Measurements from ENCODE around the gene ENPP1. TPM values are rescaled to one million over a fixed set of nuclear protein-coding genes. Genes with fewer than 3 reads are reported as not detected.

ENPP1 gene
- total RNA-seq: 32.1 TPM
- long read RNA-seq, partial matches to known transcripts: 3 of 8 reads
- long read RNA-seq, other reads (novel, unspliced or antisense): 5 of 8 reads

- peak; percentile 92 for DNase-seq (ENCODE audit: low spot score)
These were observed at the start of gene ENPP1 for GRCh38 chr6:131807644-131808459. Gene ENPP1, plus strand, starts transcription at chr6:131808020. Its CDS starts 16 bp downstream, at chr6:131808036.

GRCh38 chr6:131758920-131759319 is 48.9 kb upstream of the ENPP1 start:
- DNase-seq (ENCODE audit: low spot score): no peak

GRCh38 chr6:131761060-131761761 is 46.6 kb upstream of the ENPP1 start:
- DNase-seq (ENCODE audit: low spot score): no peak

- no peak for DNase-seq (ENCODE audit: low spot score)
These were observed 46.1 kb upstream of the ENPP1 start for GRCh38 chr6:131761762-131762067.

- DNase-seq (ENCODE audit: low spot score): no peak
These were observed 44.8 kb upstream of the ENPP1 start for GRCh38 chr6:131762984-131763383.

- DNase-seq (ENCODE audit: low spot score): no peak
These were observed 44.1 kb upstream of the ENPP1 start for GRCh38 chr6:131763749-131764148.

- no peak for DNase-seq (ENCODE audit: low spot score)
These were observed 43.5 kb upstream of the ENPP1 start for GRCh38 chr6:131764350-131764749.

- DNase-seq (ENCODE audit: low spot score): no peak
These were observed 42.6 kb upstream of the ENPP1 start for GRCh38 chr6:131765081-131765803.

- no peak for DNase-seq (ENCODE audit: low spot score)
These were observed 42.0 kb upstream of the ENPP1 start for GRCh38 chr6:131765804-131766135.

- no peak for DNase-seq (ENCODE audit: low spot score)
These were observed 41.2 kb upstream of the ENPP1 start for GRCh38 chr6:131766631-131767030.

- DNase-seq (ENCODE audit: low spot score): no peak
These were observed 38.9 kb upstream of the ENPP1 start for GRCh38 chr6:131768964-131769363.

GRCh38 chr6:131769385-131770141 is 38.3 kb upstream of the ENPP1 start:
- DNase-seq (ENCODE audit: low spot score): no peak

GRCh38 chr6:131770776-131771175 is 37.0 kb upstream of the ENPP1 start:
- DNase-seq (ENCODE audit: low spot score): no peak

- DNase-seq (ENCODE audit: low spot score): no peak
These were observed 34.4 kb upstream of the ENPP1 start for GRCh38 chr6:131773284-131773950.

- no peak for DNase-seq (ENCODE audit: low spot score)
These were observed 31.9 kb upstream of the ENPP1 start for GRCh38 chr6:131775886-131776285.

GRCh38 chr6:131776985-131777384 is 30.8 kb upstream of the ENPP1 start:
- DNase-seq (ENCODE audit: low spot score): no peak

GRCh38 chr6:131778169-131778568 is 29.7 kb upstream of the ENPP1 start:
- DNase-seq (ENCODE audit: low spot score): no peak

- no peak for DNase-seq (ENCODE audit: low spot score)
These were observed 28.5 kb upstream of the ENPP1 start for GRCh38 chr6:131779304-131779703.

- no peak for DNase-seq (ENCODE audit: low spot score)
These were observed 27.2 kb upstream of the ENPP1 start for GRCh38 chr6:131780600-131780999.

- DNase-seq (ENCODE audit: low spot score): no peak
These were observed 26.1 kb upstream of the ENPP1 start for GRCh38 chr6:131781687-131782086.

GRCh38 chr6:131782764-131783163 is 25.1 kb upstream of the ENPP1 start:
- DNase-seq (ENCODE audit: low spot score): no peak

Data from mesenteric fat pad (tissue), 1 donor.